ENCODE data around the gene ARHGDIG.

The ARHGDIG gene

DNA sequence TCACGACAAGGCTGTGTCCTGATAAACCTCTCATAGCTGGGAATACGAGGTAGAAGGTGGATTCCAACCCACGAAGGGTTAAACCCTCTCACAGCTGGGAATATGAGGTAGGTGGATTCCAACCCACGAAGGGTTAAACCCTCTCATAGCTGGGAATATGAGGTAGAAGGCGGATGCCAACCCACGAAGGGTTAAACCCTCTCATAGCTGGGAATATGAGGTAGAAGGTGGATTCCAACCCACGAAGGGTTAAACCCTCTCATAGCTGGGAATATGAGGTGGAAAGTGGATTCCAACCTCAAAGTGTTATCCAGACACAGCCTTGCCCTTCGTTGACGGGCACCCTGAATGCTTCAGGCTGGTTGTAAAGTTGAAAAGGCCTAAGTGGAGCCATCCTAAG, 41.1 kb downstream of the ARHGDIG start:
- Histone ChIP-seq H3K4me1 (ENCODE audit: low read length) (peaks cover 2% of the 10 kb centered on the region; the same call in 1 of the 2 replicates), H3K27me3 (ENCODE audit: low read depth, low read length) (no peaks in the 10 kb centered on the region), H3K9me3 (ENCODE audit: insufficient read depth, low read length) (no peaks in the 10 kb centered on the region), H3K36me3 (replicated peaks; ENCODE audit: low read depth, low read length) (no peaks in the 10 kb centered on the region), H2AFZ (ENCODE audit: low read depth, low read length) (no peak overlapping the region), H4K20me1 (ENCODE audit: insufficient read depth, low read length) (peaks cover 56% of the 10 kb centered on the region), H3K9ac (ENCODE audit: low read length) (no peak overlapping the region), H3K27ac (ENCODE audit: low read length) (no peak overlapping the region), H3K4me2 (ENCODE audit: low read length) (no peak overlapping the region), H3K79me2 (ENCODE audit: low read length) (peaks cover 62% of the 10 kb centered on the region), H3K4me3 (ENCODE audit: low read length) (no peak overlapping the region)
- no peak for TF ChIP-seq EZH2phosphoT487 (IDR thresholded peaks at IDR 0.05; ENCODE audit: low read depth)
- TF ChIP-seq, protein P1, sequence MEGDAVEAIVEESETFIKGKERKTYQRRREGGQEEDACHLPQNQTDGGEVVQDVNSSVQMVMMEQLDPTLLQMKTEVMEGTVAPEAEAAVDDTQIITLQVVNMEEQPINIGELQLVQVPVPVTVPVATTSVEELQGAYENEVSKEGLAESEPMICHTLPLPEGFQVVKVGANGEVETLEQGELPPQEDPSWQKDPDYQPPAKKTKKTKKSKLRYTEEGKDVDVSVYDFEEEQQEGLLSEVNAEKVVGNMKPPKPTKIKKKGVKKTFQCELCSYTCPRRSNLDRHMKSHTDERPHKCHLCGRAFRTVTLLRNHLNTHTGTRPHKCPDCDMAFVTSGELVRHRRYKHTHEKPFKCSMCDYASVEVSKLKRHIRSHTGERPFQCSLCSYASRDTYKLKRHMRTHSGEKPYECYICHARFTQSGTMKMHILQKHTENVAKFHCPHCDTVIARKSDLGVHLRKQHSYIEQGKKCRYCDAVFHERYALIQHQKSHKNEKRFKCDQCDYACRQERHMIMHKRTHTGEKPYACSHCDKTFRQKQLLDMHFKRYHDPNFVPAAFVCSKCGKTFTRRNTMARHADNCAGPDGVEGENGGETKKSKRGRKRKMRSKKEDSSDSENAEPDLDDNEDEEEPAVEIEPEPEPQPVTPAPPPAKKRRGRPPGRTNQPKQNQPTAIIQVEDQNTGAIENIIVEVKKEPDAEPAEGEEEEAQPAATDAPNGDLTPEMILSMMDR (IDR thresholded peaks at IDR 0.05; ENCODE audit: low read depth, low read length), result no peak

DNA sequence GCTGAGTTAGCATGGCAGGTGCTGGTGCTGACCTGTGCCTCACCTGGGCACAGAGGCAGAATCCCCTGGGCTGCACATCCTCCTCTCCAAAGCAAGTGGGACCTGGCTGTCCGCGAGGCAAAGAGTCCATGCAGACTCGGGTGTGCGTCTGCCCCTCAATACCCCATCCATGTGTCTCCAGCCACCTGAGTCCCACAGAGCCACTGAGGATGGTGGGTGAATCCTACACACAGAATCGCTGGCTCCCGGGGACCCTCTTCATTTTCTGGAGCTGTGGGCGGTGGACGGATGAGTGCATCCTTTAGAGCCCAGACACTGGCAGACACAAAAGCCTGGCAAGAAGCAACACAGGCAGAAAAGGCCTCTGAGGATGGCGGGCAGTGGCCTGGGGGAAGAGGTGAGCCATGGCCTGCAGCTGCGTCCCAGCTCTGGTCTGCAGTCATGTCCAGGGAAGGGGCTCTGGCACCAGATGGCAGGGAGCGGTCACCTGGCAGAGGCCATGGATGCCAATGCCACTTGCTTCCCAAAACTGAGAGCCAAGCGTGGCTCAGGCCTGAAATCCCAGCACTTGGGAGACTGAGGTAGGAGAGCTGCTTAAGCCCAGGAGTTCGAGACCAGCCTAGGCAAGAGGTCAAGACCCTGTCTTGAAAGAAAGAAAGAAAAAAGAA, 42.2 kb downstream of the ARHGDIG start:
- Histone ChIP-seq H3K9me3 (ENCODE audit: insufficient read depth, low read length) (no peaks in the 10 kb centered on the region), H3K79me2 (ENCODE audit: low read length) (peaks cover 51% of the 10 kb centered on the region), H3K36me3 (replicated peaks; ENCODE audit: low read depth, low read length) (no peaks in the 10 kb centered on the region), H3K4me3 (ENCODE audit: low read length) (no peak overlapping the region), H3K4me2 (ENCODE audit: low read length) (no peak overlapping the region), H4K20me1 (ENCODE audit: insufficient read depth, low read length) (peaks cover 50% of the 10 kb centered on the region), H3K27me3 (ENCODE audit: low read depth, low read length) (no peaks in the 10 kb centered on the region), H2AFZ (ENCODE audit: low read depth, low read length) (no peak overlapping the region), H3K27ac (ENCODE audit: low read length) (no peak overlapping the region), H3K9ac (ENCODE audit: low read length) (no peak overlapping the region), H3K4me1 (ENCODE audit: low read length) (peaks cover 2% of the 10 kb centered on the region; the same call in 1 of the 2 replicates)
- TF ChIP-seq, protein P1 (IDR thresholded peaks at IDR 0.05; ENCODE audit: low read depth, low read length), result no peak
- no peak for TF ChIP-seq EZH2phosphoT487 (IDR thresholded peaks at IDR 0.05; ENCODE audit: low read depth)

DNA sequence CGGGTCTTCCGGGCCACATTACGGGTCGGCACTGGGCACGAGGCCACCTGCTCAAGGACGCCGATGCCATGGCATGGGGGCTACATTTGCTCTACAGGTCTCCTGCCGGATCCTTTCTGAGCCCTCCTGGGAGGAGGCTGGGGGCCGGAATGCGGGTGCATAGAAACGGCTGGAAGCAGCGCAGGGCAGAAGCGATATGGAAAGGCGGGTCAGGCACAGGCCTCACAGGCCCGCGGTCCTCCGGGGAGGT, 43.7 kb downstream of the ARHGDIG start:
- Histone ChIP-seq H2AFZ (ENCODE audit: low read depth, low read length) (no peak overlapping the region), H3K9me3 (ENCODE audit: insufficient read depth, low read length) (no peaks in the 10 kb centered on the region), H3K4me1 (ENCODE audit: low read length) (peaks cover 2% of the 10 kb centered on the region; the same call in 1 of the 2 replicates), H4K20me1 (ENCODE audit: insufficient read depth, low read length) (peaks cover 39% of the 10 kb centered on the region), H3K4me2 (ENCODE audit: low read length) (no peak overlapping the region), H3K27ac (ENCODE audit: low read length) (no peak overlapping the region), H3K79me2 (ENCODE audit: low read length) (peaks cover 55% of the 10 kb centered on the region), H3K36me3 (replicated peaks; ENCODE audit: low read depth, low read length) (no peaks in the 10 kb centered on the region), H3K9ac (ENCODE audit: low read length) (no peak overlapping the region), H3K4me3 (ENCODE audit: low read length) (no peak overlapping the region), H3K27me3 (ENCODE audit: low read depth, low read length) (no peaks in the 10 kb centered on the region)
- no peak for TF ChIP-seq EZH2phosphoT487 (IDR thresholded peaks at IDR 0.05; ENCODE audit: low read depth)
- TF ChIP-seq, protein P1 (IDR thresholded peaks at IDR 0.05; ENCODE audit: low read depth, low read length), result no peak

DNA sequence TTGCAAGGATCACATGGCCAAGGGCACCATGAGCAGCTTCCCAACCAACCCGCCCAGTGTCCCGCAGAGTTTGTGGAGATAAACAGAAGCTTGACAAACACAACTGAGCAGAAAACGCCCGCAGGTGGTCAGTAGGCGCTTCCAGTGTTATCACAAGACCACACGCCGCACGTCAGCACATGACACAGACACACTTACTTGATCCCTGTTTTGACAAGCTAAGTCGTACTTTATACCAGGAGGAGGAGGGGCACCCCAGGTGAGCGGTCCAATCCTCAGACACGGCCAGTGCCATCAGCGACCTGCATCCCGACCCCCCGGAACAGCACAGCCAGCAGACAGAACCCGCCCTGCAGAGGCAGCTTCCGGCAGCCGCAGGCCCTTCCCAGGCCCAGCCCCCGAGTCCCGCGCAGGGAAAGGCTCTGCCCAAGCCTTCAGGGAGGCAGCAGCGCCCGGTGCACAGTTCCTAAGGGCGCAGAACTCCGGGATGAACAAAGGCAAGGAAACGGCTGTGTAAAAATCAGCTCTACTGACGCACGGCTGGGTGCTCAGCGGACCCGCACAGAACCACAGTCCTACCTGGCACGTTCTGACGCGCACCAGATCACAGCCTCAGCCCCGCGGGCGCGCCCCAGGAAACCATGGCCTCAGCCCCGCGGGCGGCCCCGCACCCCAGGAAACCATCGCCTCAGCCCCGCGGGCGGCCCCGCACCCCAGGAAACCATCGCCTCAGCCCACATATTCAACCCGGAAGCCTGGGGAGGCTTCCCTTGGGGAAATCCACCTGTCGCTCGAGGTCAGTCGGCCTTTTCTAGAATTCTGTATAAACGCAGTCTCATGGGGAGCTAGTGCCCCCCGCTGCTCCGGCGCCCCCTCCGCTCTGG, 44.3 kb downstream of the ARHGDIG start:
- Histone ChIP-seq H3K79me2 (ENCODE audit: low read length) (peaks cover 50% of the 10 kb centered on the region), H3K27ac (ENCODE audit: low read length) (no peak overlapping the region), H2AFZ (ENCODE audit: low read depth, low read length) (no peak overlapping the region), H3K9me3 (ENCODE audit: insufficient read depth, low read length) (no peaks in the 10 kb centered on the region), H3K4me2 (ENCODE audit: low read length) (no peak overlapping the region), H4K20me1 (ENCODE audit: insufficient read depth, low read length) (peaks cover 34% of the 10 kb centered on the region), H3K27me3 (ENCODE audit: low read depth, low read length) (no peaks in the 10 kb centered on the region), H3K4me3 (ENCODE audit: low read length) (no peak overlapping the region), H3K9ac (ENCODE audit: low read length) (no peak overlapping the region), H3K4me1 (ENCODE audit: low read length) (peaks cover 2% of the 10 kb centered on the region; the same call in 1 of the 2 replicates), H3K36me3 (replicated peaks; ENCODE audit: low read depth, low read length) (no peaks in the 10 kb centered on the region)
- no peak for TF ChIP-seq EZH2phosphoT487 (IDR thresholded peaks at IDR 0.05; ENCODE audit: low read depth)
- TF ChIP-seq, protein P1 (IDR thresholded peaks at IDR 0.05; ENCODE audit: low read depth, low read length), result no peak

Data from OCI-LY3 (cell line).